ENCODE measurements around the gene TULP4. TPM values are rescaled to one million over a fixed set of nuclear protein-coding genes. Genes with fewer than 3 reads are reported as not detected.
A peak's percentile ranks its signal among the peaks of the same experiment; 100 is the strongest.

Gene TULP4
- total and polyA plus RNA-seq, 4 experiments from 2014 or later = 14.8 to 94.1 (median 63.6) TPM

DNA sequence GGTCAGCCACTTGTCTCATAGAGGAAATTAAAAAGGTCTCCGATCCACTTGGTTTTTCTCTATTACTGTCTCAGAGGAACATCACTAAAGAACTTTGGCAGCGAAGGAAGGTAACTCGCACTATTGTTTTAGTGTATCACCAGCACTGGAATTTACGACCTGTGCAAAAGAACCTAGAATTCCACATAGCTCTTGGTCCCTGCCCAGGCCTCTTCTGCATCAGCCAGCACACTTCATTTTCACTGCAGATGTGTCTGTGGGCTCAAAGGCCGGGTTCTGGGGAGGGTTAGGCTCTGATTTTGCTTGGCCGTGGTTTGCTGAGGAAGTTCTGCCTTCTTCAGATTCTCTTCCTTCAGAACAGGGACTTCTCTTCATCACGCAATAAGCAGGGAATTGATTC, 144.9 kb downstream of the TULP4 start:
- Histone ChIP-seq H3K4me1 (ENCODE audit: insufficient read depth, low read length) (no peaks in the 10 kb centered on the region), H3K27ac (ENCODE audit: low read depth, low read length) (no peak overlapping the region)
- H3K27ac Mint-ChIP-seq = no peak overlapping the region

DNA sequence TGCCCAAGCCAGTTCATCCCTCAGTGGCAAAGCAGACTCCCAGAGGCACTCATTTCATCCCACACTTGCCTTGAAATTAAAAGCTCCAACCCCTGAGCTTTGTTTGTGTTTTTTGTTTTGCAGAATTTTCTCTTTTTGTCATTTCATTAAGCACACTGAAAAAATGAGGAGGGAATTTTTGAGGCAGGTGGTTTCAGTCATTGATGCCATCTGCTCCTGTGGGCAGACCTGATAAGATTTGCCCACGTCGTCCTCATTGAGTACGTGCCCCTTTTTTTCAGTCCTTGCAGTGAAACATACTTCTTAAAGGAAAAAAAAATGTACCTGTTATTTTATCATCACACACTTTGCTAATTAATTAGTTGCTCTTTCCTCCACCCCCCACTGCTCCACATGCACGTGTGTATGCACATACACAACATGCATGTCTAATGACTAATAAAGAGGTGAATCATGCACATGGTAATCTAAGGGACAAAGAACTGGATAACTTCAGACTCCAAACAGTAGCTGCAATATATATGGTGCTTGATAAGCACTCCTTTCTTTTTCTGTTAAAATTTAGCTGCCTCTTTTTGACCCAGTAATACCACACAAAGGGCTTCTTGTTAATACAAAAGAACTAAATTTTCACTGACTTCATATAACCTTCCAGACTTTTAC, 145.5 kb downstream of the TULP4 start:
- intact Hi-C loops (cut with micrococcal nuclease) = no loop called here
- Histone ChIP-seq H3K4me1 (ENCODE audit: insufficient read depth, low read length) (no peaks in the 10 kb centered on the region), H3K4me3 (ENCODE audit: low read length in 2 of 2) (no peak overlapping the region), H3K27me3 (ENCODE audit: insufficient read depth, low read length) (no peaks in the 10 kb centered on the region), H3K27ac (ENCODE audit: low read depth, low read length) (no peak overlapping the region), H3K9me3 (ENCODE audit: control insufficient read depth in 1 of 2, low read length in 2 of 2) (no peaks in the 10 kb centered on the region), H3K36me3 (ENCODE audit: insufficient read depth, low read length) (peaks cover 5% of the 10 kb centered on the region)
- no peak for DNase-seq
- Mint-ChIP-seq H3K9me3 (no peaks in the 10 kb centered on the region), H3K36me3 (peaks cover 31 to 42% of the 10 kb centered on the region in 2 donors), H3K27ac (peak overlapping the region in 1 of 7 donors; percentile 15), H3K4me1 (no peaks in the 10 kb centered on the region), H3K27me3 (no peaks in the 10 kb centered on the region), H3K4me3 (no peak overlapping the region)
- ChIA-PET POLR2A (ENCODE audit: partially characterized antibody) (no interaction called here), CTCF (ENCODE audit: partially characterized antibody) (no interaction called here)

More for the DNA sequence above, 144.9 kb downstream of the TULP4 start:
- Mint-ChIP-seq H3K4me3 (no peak overlapping the region), H3K4me1 (no peaks in the 10 kb centered on the region), H3K9me3 (no peaks in the 10 kb centered on the region), H3K27me3 (no peaks in the 10 kb centered on the region), H3K36me3 (peaks cover 36 to 48% of the 10 kb centered on the region in 2 donors)
- POLR2A ChIA-PET (ENCODE audit: partially characterized antibody) = no interaction called here
- intact Hi-C loops (cut with micrococcal nuclease) = no loop called here
- Histone ChIP-seq H3K27me3 (ENCODE audit: insufficient read depth, low read length) (no peaks in the 10 kb centered on the region), H3K4me3 (ENCODE audit: low read length in 2 of 2) (no peak overlapping the region), H3K9me3 (ENCODE audit: control insufficient read depth in 1 of 2, low read length in 2 of 2) (no peaks in the 10 kb centered on the region), H3K36me3 (ENCODE audit: insufficient read depth, low read length) (peaks cover 6% of the 10 kb centered on the region)
- CTCF ChIA-PET (ENCODE audit: partially characterized antibody) = no interaction called here
- DNase-seq = no peak

DNA sequence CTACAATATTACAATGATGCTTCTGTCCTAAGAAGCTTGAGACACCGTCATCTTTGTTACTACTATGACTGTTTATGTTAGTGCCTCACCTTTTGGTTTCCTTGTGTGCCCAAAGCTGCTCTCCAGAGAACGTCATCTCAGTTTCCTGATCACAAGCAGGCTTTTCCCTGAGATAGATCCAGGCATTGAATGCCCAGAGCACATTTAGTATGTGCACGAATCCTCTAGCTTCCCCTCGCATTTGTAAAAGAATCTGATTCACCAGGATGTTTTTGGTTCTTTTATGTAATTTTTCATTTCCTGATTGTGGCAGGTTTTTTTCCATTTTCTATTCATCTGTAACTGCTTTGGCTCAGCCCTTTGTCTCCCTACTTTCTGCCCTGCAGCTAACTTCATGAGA, 147.5 kb downstream of the TULP4 start:
- POLR2A ChIA-PET (ENCODE audit: partially characterized antibody) = no interaction called here
- no peaks in the 10 kb centered on the region for H3K4me1 Mint-ChIP-seq
- no peaks in the 10 kb centered on the region for H3K9me3 Mint-ChIP-seq
- no peak overlapping the region for H3K27ac ChIP-seq (ENCODE audit: low read depth, low read length)
- peak overlapping the region in 1 of 7 donors; percentile 57 for H3K27ac Mint-ChIP-seq
- no peaks in the 10 kb centered on the region for H3K27me3 ChIP-seq (ENCODE audit: insufficient read depth, low read length)
- intact Hi-C loops (cut with micrococcal nuclease) = no loop called here
- H3K4me3 Mint-ChIP-seq = no peak overlapping the region
- DNase-seq = no peak
- peaks cover 47 to 51% of the 10 kb centered on the region in 2 donors for H3K36me3 Mint-ChIP-seq
- CTCF ChIA-PET (ENCODE audit: partially characterized antibody) = no interaction called here
- no peaks in the 10 kb centered on the region for H3K4me1 ChIP-seq (ENCODE audit: insufficient read depth, low read length)
- no peaks in the 10 kb centered on the region for H3K9me3 ChIP-seq (ENCODE audit: control insufficient read depth in 1 of 2, low read length in 2 of 2)
- peaks cover 5% of the 10 kb centered on the region for H3K36me3 ChIP-seq (ENCODE audit: insufficient read depth, low read length)
- H3K27me3 Mint-ChIP-seq = no peaks in the 10 kb centered on the region
- H3K4me3 ChIP-seq (ENCODE audit: low read length in 2 of 2) = no peak overlapping the region

DNA sequence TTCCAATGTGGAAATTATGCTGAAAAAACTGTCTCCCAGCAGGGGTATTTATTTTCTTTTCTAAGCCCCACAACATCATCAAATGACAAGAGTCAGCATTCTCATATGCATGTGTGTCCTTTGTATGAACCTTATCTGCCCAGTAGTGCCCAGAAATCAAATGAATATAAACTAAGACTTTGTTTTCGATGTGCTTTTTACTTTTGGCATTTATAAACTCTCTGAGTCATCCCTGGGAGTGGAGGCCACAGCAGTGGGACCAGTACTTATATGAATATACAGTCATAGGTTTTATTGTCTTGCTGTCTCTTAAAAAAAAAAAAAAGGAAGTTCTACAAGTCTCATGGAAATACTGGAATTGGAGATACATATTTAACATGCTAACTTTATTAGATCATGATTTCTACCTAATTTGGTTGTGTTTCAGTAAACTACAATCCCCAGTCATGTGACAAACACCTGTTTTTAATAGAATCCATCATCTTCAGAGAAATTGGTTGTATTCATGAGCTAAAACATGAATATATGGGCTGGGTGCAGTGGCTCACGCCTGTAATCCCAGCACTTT, 148.4 kb downstream of the TULP4 start:
- Mint-ChIP-seq H3K9me3 (no peaks in the 10 kb centered on the region), H3K27ac (no peak overlapping the region), H3K27me3 (no peaks in the 10 kb centered on the region), H3K4me3 (no peak overlapping the region), H3K4me1 (no peaks in the 10 kb centered on the region), H3K36me3 (peaks cover 56 to 57% of the 10 kb centered on the region in 2 donors)
- Histone ChIP-seq H3K9me3 (ENCODE audit: control insufficient read depth in 1 of 2, low read length in 2 of 2) (no peaks in the 10 kb centered on the region), H3K27ac (ENCODE audit: low read depth, low read length) (no peak overlapping the region), H3K4me3 (ENCODE audit: low read length in 2 of 2) (no peak overlapping the region), H3K4me1 (ENCODE audit: insufficient read depth, low read length) (no peaks in the 10 kb centered on the region), H3K27me3 (ENCODE audit: insufficient read depth, low read length) (no peaks in the 10 kb centered on the region), H3K36me3 (ENCODE audit: insufficient read depth, low read length) (peaks cover 5% of the 10 kb centered on the region)
- no peak for DNase-seq
- ChIA-PET CTCF (ENCODE audit: partially characterized antibody) (no interaction called here), POLR2A (ENCODE audit: partially characterized antibody) (no interaction called here)
- intact Hi-C loops (cut with micrococcal nuclease) = no loop called here

DNA sequence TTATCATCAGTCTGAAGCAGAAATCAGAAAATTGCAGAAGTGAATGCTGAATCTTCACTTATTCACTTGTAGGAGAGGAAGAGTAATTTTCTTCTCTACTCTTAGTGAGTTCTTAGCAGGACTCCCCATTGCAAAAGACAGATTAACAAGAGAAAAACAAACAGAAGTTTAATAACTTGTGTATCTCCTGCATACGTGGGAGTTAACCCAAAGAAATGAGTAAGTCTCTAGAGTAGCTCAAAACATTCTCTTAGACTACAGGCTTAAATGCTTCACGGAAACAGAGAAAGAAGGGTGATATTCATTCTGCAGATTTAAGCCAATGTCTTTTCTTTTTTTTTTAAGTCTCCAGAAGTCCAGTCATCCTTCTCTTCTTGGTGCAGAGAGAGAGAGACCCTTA, 149.7 kb downstream of the TULP4 start:
- Mint-ChIP-seq H3K27ac (no peak overlapping the region), H3K9me3 (no peaks in the 10 kb centered on the region), H3K4me3 (no peak overlapping the region), H3K36me3 (peaks cover 59 to 66% of the 10 kb centered on the region in 2 donors), H3K27me3 (no peaks in the 10 kb centered on the region), H3K4me1 (no peaks in the 10 kb centered on the region)
- ChIA-PET CTCF (ENCODE audit: partially characterized antibody) (interaction anchor here (0.7 to 1.0 kb wide), 2 partner anchors 205 to 241 kb away, joined by 3 to 4 read pairs; no protein-coding TSS in a partner anchor), POLR2A (ENCODE audit: partially characterized antibody) (no interaction called here)
- no peaks in the 10 kb centered on the region for H3K9me3 ChIP-seq (ENCODE audit: control insufficient read depth in 1 of 2, low read length in 2 of 2)
- no peaks in the 10 kb centered on the region for H3K4me1 ChIP-seq (ENCODE audit: insufficient read depth, low read length)
- peaks cover 5% of the 10 kb centered on the region for H3K36me3 ChIP-seq (ENCODE audit: insufficient read depth, low read length)
- intact Hi-C loops (cut with micrococcal nuclease) = no loop called here
- no peaks in the 10 kb centered on the region for H3K27me3 ChIP-seq (ENCODE audit: insufficient read depth, low read length)
- H3K4me3 ChIP-seq (ENCODE audit: low read length in 2 of 2) = no peak overlapping the region
- DNase-seq = no peak
- no peak overlapping the region for H3K27ac ChIP-seq (ENCODE audit: low read depth, low read length)

DNA sequence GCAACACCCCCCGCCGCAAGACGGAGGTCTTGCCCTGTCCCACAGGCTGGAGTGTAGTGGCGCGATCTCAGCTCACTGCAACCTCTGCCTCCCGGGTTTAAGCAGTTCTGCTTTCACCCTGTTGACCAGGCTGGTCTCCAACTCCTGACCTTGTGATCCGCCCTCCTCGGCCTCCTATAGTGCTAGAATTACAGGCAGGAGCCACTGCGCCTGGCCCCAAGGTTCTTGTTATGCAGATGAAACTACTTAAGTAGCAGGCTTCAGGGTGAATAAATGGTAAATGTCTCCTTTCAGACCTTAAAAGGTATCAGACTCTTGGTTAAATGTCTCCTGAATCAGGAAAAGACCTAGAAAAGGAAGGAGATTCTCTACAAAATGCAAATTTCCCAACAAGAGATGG, 152.2 kb downstream of the TULP4 start:
- no peaks in the 10 kb centered on the region for H3K27me3 Mint-ChIP-seq
- Histone ChIP-seq H3K4me3 (ENCODE audit: low read length in 2 of 2) (no peak overlapping the region), H3K9me3 (ENCODE audit: control insufficient read depth in 1 of 2, low read length in 2 of 2) (no peaks in the 10 kb centered on the region), H3K27me3 (ENCODE audit: insufficient read depth, low read length) (no peaks in the 10 kb centered on the region), H3K4me1 (ENCODE audit: insufficient read depth, low read length) (no peaks in the 10 kb centered on the region), H3K27ac (ENCODE audit: low read depth, low read length) (no peak overlapping the region), H3K36me3 (ENCODE audit: insufficient read depth, low read length) (no peaks in the 10 kb centered on the region)
- no peak overlapping the region for H3K27ac Mint-ChIP-seq
- H3K4me3 Mint-ChIP-seq = no peak overlapping the region
- DNase-seq = no peak
- H3K9me3 Mint-ChIP-seq = no peaks in the 10 kb centered on the region
- H3K36me3 Mint-ChIP-seq = peaks cover 59% of the 10 kb centered on the region in 2 donors
- ChIA-PET POLR2A (ENCODE audit: partially characterized antibody) (no interaction called here), CTCF (ENCODE audit: partially characterized antibody) (interaction anchor here (0.6 kb wide), 1 partner anchor 216 kb away, joined by 4 read pairs; no protein-coding TSS in a partner anchor)
- H3K4me1 Mint-ChIP-seq = no peaks in the 10 kb centered on the region
- intact Hi-C loops (cut with micrococcal nuclease) = no loop called here

DNA sequence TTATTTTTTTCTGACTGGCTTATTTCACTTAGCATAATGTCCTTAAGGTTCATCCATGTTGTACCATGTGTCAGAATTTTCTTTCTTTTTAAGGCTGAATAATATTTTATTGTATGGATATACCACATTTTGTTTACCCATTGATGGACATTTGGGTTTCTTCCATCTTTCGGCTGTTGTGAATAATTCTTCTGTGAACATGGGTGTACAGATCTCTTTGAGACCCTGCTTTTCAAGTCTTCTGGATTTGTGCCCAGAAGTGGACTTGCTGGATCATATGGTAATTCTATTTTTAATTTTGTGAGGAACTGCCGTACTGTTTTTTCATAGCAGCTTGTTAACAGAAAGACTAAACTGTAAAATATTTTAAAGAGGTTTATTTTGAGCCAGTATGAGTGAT, 153.0 kb downstream of the TULP4 start:
- no peaks in the 10 kb centered on the region for H3K27me3 ChIP-seq (ENCODE audit: insufficient read depth, low read length)
- no peak overlapping the region for H3K4me3 ChIP-seq (ENCODE audit: low read length in 2 of 2)
- H3K27ac ChIP-seq (ENCODE audit: low read depth, low read length) = no peak overlapping the region
- H3K27ac Mint-ChIP-seq = peak overlapping the region in 1 of 7 donors; percentile 13
- H3K4me3 Mint-ChIP-seq = no peak overlapping the region
- POLR2A ChIA-PET (ENCODE audit: partially characterized antibody) = no interaction called here
- H3K9me3 ChIP-seq (ENCODE audit: control insufficient read depth in 1 of 2, low read length in 2 of 2) = no peaks in the 10 kb centered on the region
- H3K4me1 Mint-ChIP-seq = no peaks in the 10 kb centered on the region
- peaks cover 55% of the 10 kb centered on the region in 2 donors for H3K36me3 Mint-ChIP-seq
- DNase-seq = no peak
- intact Hi-C loops (cut with micrococcal nuclease) = no loop called here
- H3K27me3 Mint-ChIP-seq = no peaks in the 10 kb centered on the region
- CTCF ChIA-PET (ENCODE audit: partially characterized antibody) = no interaction called here
- H3K9me3 Mint-ChIP-seq = no peaks in the 10 kb centered on the region
- H3K36me3 ChIP-seq (ENCODE audit: insufficient read depth, low read length) = no peaks in the 10 kb centered on the region
- H3K4me1 ChIP-seq (ENCODE audit: insufficient read depth, low read length) = no peaks in the 10 kb centered on the region

Data from CD4-positive, alpha-beta memory T cell (primary cell).